Measurements from ENCODE around the gene FBXO3. TPM values are rescaled to one million over a fixed set of nuclear protein-coding genes. Genes with fewer than 3 reads are reported as not detected.
A peak's percentile ranks its signal among the peaks of the same experiment; 100 is the strongest.

The FBXO3 gene
- total RNA-seq, 2 experiments from 2014 or later = 16.5 to 17.7 TPM

- POLR2A ChIA-PET = interaction anchor here (0.6 kb wide), 1 partner anchor 1014 kb away, joined by 3 read pairs; no protein-coding TSS in a partner anchor
- Mint-ChIP-seq H3K27me3 (peaks cover 27% of the 10 kb centered on the region), H3K27ac (no peak overlapping the region), H3K36me3 (no peaks in the 10 kb centered on the region), H3K4me3 (no peak overlapping the region), H3K4me1 (ENCODE audit: low read depth) (peaks cover 3% of the 10 kb centered on the region), H3K9me3 (no peaks in the 10 kb centered on the region)
- CTCF ChIA-PET = interaction anchor here (1.6 to 2.3 kb wide), 2 partner anchors 44 to 70 kb away, joined by 4 to 6 read pairs; no protein-coding TSS in a partner anchor
- no peak for DNase-seq
- intact Hi-C loops (cut with micrococcal nuclease) = no loop called here
Measured at GRCh38 chr11:33785609-33786008, 11.3 kb upstream of the FBXO3 start.

GRCh38 chr11:33779849-33780528 lies 5.7 kb upstream of the FBXO3 start:
- DNase-seq = no peak
- no peaks in the 10 kb centered on the region for H3K9me3 Mint-ChIP-seq
- peaks cover 13% of the 10 kb centered on the region for H3K4me1 Mint-ChIP-seq (ENCODE audit: low read depth)
- H3K36me3 Mint-ChIP-seq = no peaks in the 10 kb centered on the region
- H3K27ac Mint-ChIP-seq = no peak overlapping the region
- H3K4me3 Mint-ChIP-seq = no peak overlapping the region
- ChIA-PET POLR2A (no interaction called here), CTCF (no interaction called here)
- H3K27me3 Mint-ChIP-seq = peaks cover 23% of the 10 kb centered on the region
- intact Hi-C loops (cut with micrococcal nuclease) = loop anchor here (10.0 kb wide), 1 partner anchor 735 kb away; no protein-coding TSS in a partner anchor

- no peaks in the 10 kb centered on the region for H3K9me3 Mint-ChIP-seq
- H3K4me3 Mint-ChIP-seq = no peak overlapping the region
- CTCF ChIA-PET = interaction anchor here (2.1 kb wide), 1 partner anchor 28 kb away, joined by 5 read pairs; no protein-coding TSS in a partner anchor
- H3K4me1 Mint-ChIP-seq (ENCODE audit: low read depth) = peaks cover 17% of the 10 kb centered on the region
- no peaks in the 10 kb centered on the region for H3K36me3 Mint-ChIP-seq
- peaks cover 18% of the 10 kb centered on the region for H3K27me3 Mint-ChIP-seq
- H3K27ac Mint-ChIP-seq = no peak overlapping the region
- no peak for DNase-seq
- intact Hi-C loops (cut with micrococcal nuclease) = loop anchor here (10.0 kb wide), 1 partner anchor 734 kb away; no protein-coding TSS in a partner anchor
- POLR2A ChIA-PET = no interaction called here
Measured at GRCh38 chr11:33778675-33779074, 4.4 kb upstream of the FBXO3 start.

GRCh38 chr11:33777906-33778305 lies 3.6 kb upstream of the FBXO3 start:
- no peak overlapping the region for H3K27ac Mint-ChIP-seq
- intact Hi-C loops (cut with micrococcal nuclease) = loop anchor here (10.0 kb wide), 1 partner anchor 733 kb away; no protein-coding TSS in a partner anchor
- peak; percentile 45 for DNase-seq
- H3K4me1 Mint-ChIP-seq (ENCODE audit: low read depth) = peaks cover 23% of the 10 kb centered on the region
- H3K4me3 Mint-ChIP-seq = no peak overlapping the region
- ChIA-PET POLR2A (no interaction called here), CTCF (interaction anchor here (2.1 kb wide), 1 partner anchor 29 kb away, joined by 5 read pairs; no protein-coding TSS in a partner anchor)
- peaks cover 18% of the 10 kb centered on the region for H3K27me3 Mint-ChIP-seq
- H3K36me3 Mint-ChIP-seq = no peaks in the 10 kb centered on the region
- H3K9me3 Mint-ChIP-seq = no peaks in the 10 kb centered on the region

GRCh38 chr11:33775832-33776470 lies 1.6 kb upstream of the FBXO3 start:
- Mint-ChIP-seq H3K9me3 (no peaks in the 10 kb centered on the region), H3K27me3 (peaks cover 15% of the 10 kb centered on the region), H3K4me3 (peak overlapping the region; percentile 23), H3K27ac (peak overlapping the region; percentile 8), H3K4me1 (ENCODE audit: low read depth) (peaks cover 37% of the 10 kb centered on the region), H3K36me3 (peaks cover 2% of the 10 kb centered on the region)
- ChIA-PET POLR2A (no interaction called here), CTCF (no interaction called here)
- DNase-seq = no peak
- intact Hi-C loops (cut with micrococcal nuclease) = loop anchor here (10.0 kb wide), 1 partner anchor 731 kb away; no protein-coding TSS in a partner anchor

GRCh38 chr11:33775467-33775807 lies 1.1 kb upstream of the FBXO3 start:
- H3K4me3 Mint-ChIP-seq = peak overlapping the region; percentile 80
- H3K4me1 Mint-ChIP-seq (ENCODE audit: low read depth) = peaks cover 39% of the 10 kb centered on the region
- intact Hi-C loops (cut with micrococcal nuclease) = loop anchor here (10.0 kb wide), 1 partner anchor 731 kb away; no protein-coding TSS in a partner anchor
- peaks cover 11% of the 10 kb centered on the region for H3K27me3 Mint-ChIP-seq
- H3K36me3 Mint-ChIP-seq = peaks cover 2% of the 10 kb centered on the region
- no peaks in the 10 kb centered on the region for H3K9me3 Mint-ChIP-seq
- CTCF ChIA-PET = interaction anchor here (1.0 kb wide), 1 partner anchor 33 kb away, joined by 5 read pairs; no protein-coding TSS in a partner anchor
- POLR2A ChIA-PET = no interaction called here
- no peak for DNase-seq
- H3K27ac Mint-ChIP-seq = no peak overlapping the region

- peaks cover 44% of the 10 kb centered on the region for H3K4me1 Mint-ChIP-seq (ENCODE audit: low read depth)
Measured at GRCh38 chr11:33774736-33775466, 581 bp upstream of the FBXO3 start.

GRCh38 chr11:33773404-33773986 lies 825 bp downstream of the FBXO3 start:
- Mint-ChIP-seq H3K9me3 (no peaks in the 10 kb centered on the region), H3K27ac (peak overlapping the region; percentile 72), H3K36me3 (peaks cover 11% of the 10 kb centered on the region), H3K27me3 (peaks cover 6% of the 10 kb centered on the region), H3K4me1 (ENCODE audit: low read depth) (peaks cover 48% of the 10 kb centered on the region), H3K4me3 (peak overlapping the region; percentile 95)
- ChIA-PET CTCF (interaction anchor here (0.8 to 1.1 kb wide), 3 partner anchors 30 to 40 kb away, joined by 3 read pairs; no protein-coding TSS in a partner anchor), POLR2A (interaction anchor here (1.1 kb wide), 2 partner anchors 31 to 37 kb away, joined by 3 to 5 read pairs; partner anchors contain the start of gene CD59)
- peak; percentile 54 for DNase-seq
- intact Hi-C loops (cut with micrococcal nuclease) = loop anchor here (1.0 to 10.0 kb wide), 4 partner anchors 39 to 729 kb away; partner anchors contain the start of gene ABTB2

More at GRCh38 chr11:33774736-33775466, 581 bp upstream of the FBXO3 start:
- peak overlapping the region; percentile 80 for H3K4me3 Mint-ChIP-seq
- CTCF ChIA-PET = interaction anchor here (0.6 to 1.0 kb wide), 2 partner anchors 32 to 64 kb away, joined by 3 to 5 read pairs; no protein-coding TSS in a partner anchor
- POLR2A ChIA-PET = no interaction called here
- DNase-seq = no peak
- intact Hi-C loops (cut with micrococcal nuclease) = loop anchor here (1.0 to 10.0 kb wide), 3 partner anchors 53 to 730 kb away; partner anchors contain the start of gene C11orf91
- no peaks in the 10 kb centered on the region for H3K9me3 Mint-ChIP-seq
- peaks cover 4% of the 10 kb centered on the region for H3K36me3 Mint-ChIP-seq
- peaks cover 9% of the 10 kb centered on the region for H3K27me3 Mint-ChIP-seq
- no peak overlapping the region for H3K27ac Mint-ChIP-seq

- Mint-ChIP-seq H3K27ac (no peak overlapping the region), H3K9me3 (no peaks in the 10 kb centered on the region), H3K36me3 (peaks cover 12% of the 10 kb centered on the region), H3K4me1 (ENCODE audit: low read depth) (peaks cover 47% of the 10 kb centered on the region), H3K27me3 (peaks cover 6% of the 10 kb centered on the region), H3K4me3 (peak overlapping the region; percentile 42)
- ChIA-PET POLR2A (interaction anchor here (1.1 kb wide), 2 partner anchors 30 to 36 kb away, joined by 3 to 5 read pairs; partner anchors contain the start of gene CD59), CTCF (interaction anchor here (1.0 to 1.1 kb wide), 2 partner anchors 36 to 40 kb away, joined by 3 read pairs; no protein-coding TSS in a partner anchor)
- no peak for DNase-seq
- intact Hi-C loops (cut with micrococcal nuclease) = loop anchor here (1.0 to 10.0 kb wide), 4 partner anchors 38 to 728 kb away; partner anchors contain the start of gene ABTB2
Measured at GRCh38 chr11:33772870-33773269, 1.4 kb downstream of the FBXO3 start.

- intact Hi-C loops (cut with micrococcal nuclease) = loop anchor here (2.0 to 10.0 kb wide), 3 partner anchors 37 to 727 kb away; no protein-coding TSS in a partner anchor
Measured at GRCh38 chr11:33772300-33772699, 2.0 kb downstream of the FBXO3 start.

GRCh38 chr11:33770236-33770635 lies 4.1 kb downstream of the FBXO3 start:
- Mint-ChIP-seq H3K9me3 (no peaks in the 10 kb centered on the region), H3K4me3 (no peak overlapping the region), H3K27ac (no peak overlapping the region), H3K4me1 (ENCODE audit: low read depth) (peaks cover 38% of the 10 kb centered on the region), H3K36me3 (peaks cover 28% of the 10 kb centered on the region), H3K27me3 (no peaks in the 10 kb centered on the region)
- POLR2A ChIA-PET = no interaction called here
- intact Hi-C loops (cut with micrococcal nuclease) = loop anchor here (5.0 to 10.0 kb wide), 2 partner anchors 48 to 725 kb away; no protein-coding TSS in a partner anchor
- CTCF ChIA-PET = no interaction called here
- no peak for DNase-seq

More at GRCh38 chr11:33772300-33772699, 2.0 kb downstream of the FBXO3 start:
- no peaks in the 10 kb centered on the region for H3K9me3 Mint-ChIP-seq
- peaks cover 47% of the 10 kb centered on the region for H3K4me1 Mint-ChIP-seq (ENCODE audit: low read depth)
- H3K36me3 Mint-ChIP-seq = peaks cover 15% of the 10 kb centered on the region
- no peak overlapping the region for H3K27ac Mint-ChIP-seq
- H3K4me3 Mint-ChIP-seq = peak overlapping the region; percentile 42
- POLR2A ChIA-PET = interaction anchor here (1.1 kb wide), 2 partner anchors 30 to 36 kb away, joined by 3 to 5 read pairs; partner anchors contain the start of gene CD59
- CTCF ChIA-PET = interaction anchor here (1.5 to 1.9 kb wide), 2 partner anchors 10 to 30 kb away, joined by 3 to 6 read pairs; no protein-coding TSS in a partner anchor
- DNase-seq = peak; percentile 16
- H3K27me3 Mint-ChIP-seq = peaks cover 6% of the 10 kb centered on the region
